SK-N-SH (cell line): ENCODE results near the gene HDGFL1. TPM values are rescaled to one million over a fixed set of nuclear protein-coding genes. Genes with fewer than 3 reads are reported as not detected.

Experiments
- CTCF ChIA-PET: fragments of 300-600, 350-600 bp; formaldehyde crosslinking; extraction: SDS; loops from one replicate; lab custom pipeline; 2021; lab: Yijun Ruan, JAX
- POLR2A ChIA-PET: fragments of 350-600 bp; sonication (Branson Sonifier 250); formaldehyde crosslinking; extraction: SDS; loops from one replicate; lab custom pipeline; 2020; ENCODE audit warnings: antibody characterized with exemption, inconsistent platforms; lab: Yijun Ruan, JAX
- DNase-seq: peaks from one replicate; pipeline ENCODE4 v3.0.0; 2012
- H2AFZ ChIP-seq: fragments of 200-600 bp; sonication (generic); 2 replicates; pipeline ENCODE4 v1.8.1; 2016; ENCODE audit warnings: antibody characterized with exemption, mild to moderate bottlenecking, low read depth
- H3F3A ChIP-seq: fragments of 200-600 bp; sonication (generic); replicated peaks from 2 replicates; pipeline ENCODE3; 2016; ENCODE audit warnings: antibody characterized with exemption, mild to moderate bottlenecking; ENCODE audit not compliant: insufficient read depth
- H3K27ac ChIP-seq, 2 experiments: fragments of 200-500 bp in 1 of 2; fragments of 200-600 bp in 1 of 2; sonication (Bioruptor generic) in 1 of 2; sonication (generic), shearing (Covaris generic) in 1 of 2; 2 replicates each; pipeline versions ENCODE4 v1.5.1 to v1.6.1; 2014 to 2016; ENCODE audit warnings: low read depth in 2 of 2, inconsistent platforms in 1 of 2, low read length in 1 of 2, mild to moderate bottlenecking in 1 of 2, mixed read lengths in 1 of 2
- H3K27me3 ChIP-seq: fragments of 200-600 bp; sonication (generic), shearing (Covaris generic); 2 replicates; pipeline ENCODE4 v1.6.1; 2016; ENCODE audit warnings: mixed run types; ENCODE audit not compliant: insufficient read depth
- H3K36me3 ChIP-seq, 2 experiments: fragments of 200-500 bp in 1 of 2; fragments of 200-600 bp in 1 of 2; sonication (Bioruptor generic) in 1 of 2; sonication (generic) in 1 of 2; replicated peaks in 1 of 2; 2 replicates each; pipeline versions ENCODE3 to v1.5.1; 2014 to 2016; ENCODE audit warnings: low read length in 1 of 2, mild to moderate bottlenecking in 1 of 2; ENCODE audit not compliant: insufficient read depth in 2 of 2, control insufficient read depth in 1 of 2
- H3K4me1 ChIP-seq, 2 experiments: fragments of 200-500 bp in 1 of 2; fragments of 200-600 bp in 1 of 2; sonication (Bioruptor generic) in 1 of 2; sonication (generic), shearing (Covaris generic) in 1 of 2; 2 replicates each; pipeline versions ENCODE4 v1.5.1 to v1.6.1; 2014 to 2016; ENCODE audit warnings: low read depth in 1 of 2, low read length in 1 of 2, mixed run types in 1 of 2; ENCODE audit not compliant: insufficient read depth in 2 of 2, control insufficient read depth in 1 of 2
- H3K4me2 ChIP-seq: fragments of 200-600 bp; sonication (generic), shearing (Covaris generic); 2 replicates; pipeline ENCODE4 v1.6.1; 2017; ENCODE audit warnings: mixed run types
- H3K4me3 ChIP-seq, 2 experiments: fragments of 200-500 bp in 1 of 2; fragments of 200-600 bp in 1 of 2; sonication (Bioruptor generic) in 1 of 2; sonication (generic), shearing (Covaris generic) in 1 of 2; 2 replicates each; pipeline versions ENCODE4 v1.5.1 to v1.8.1; 2014 to 2016; ENCODE audit warnings: low read depth in 2 of 2, inconsistent platforms in 1 of 2, low read length in 1 of 2, mild to moderate bottlenecking in 1 of 2, mixed read lengths in 1 of 2, moderate library complexity in 1 of 2
- H3K79me2 ChIP-seq: fragments of 200-600 bp; sonication (generic); 2 replicates; pipeline ENCODE4 v1.8.1; 2017; ENCODE audit warnings: mild to moderate bottlenecking; ENCODE audit not compliant: insufficient read depth
- H3K9ac ChIP-seq: fragments of 200-600 bp; sonication (generic); 2 replicates; pipeline ENCODE4 v1.6.1; 2017; ENCODE audit warnings: mixed run types
- H3K9me2 ChIP-seq: fragments of 200-600 bp; sonication (generic); 2 replicates; pipeline ENCODE4 v1.6.1; 2017; ENCODE audit warnings: mixed run types
- H3K9me3 ChIP-seq: fragments of 200-600 bp; sonication (generic); 2 replicates; pipeline ENCODE4 v1.6.1; 2017; ENCODE audit warnings: mixed run types, mild to moderate bottlenecking, moderate library complexity
- H4K20me1 ChIP-seq: fragments of 200-600 bp; sonication (generic); 2 replicates; pipeline ENCODE4 v1.6.1; 2017; ENCODE audit warnings: mild to moderate bottlenecking, mixed run types; ENCODE audit not compliant: insufficient read depth
- CHD2 ChIP-seq: fragments of 150-350 bp; IDR thresholded peaks from 2 replicates; pipeline ENCODE4 v1.6.1; 2018; ENCODE audit warnings: low read length; ENCODE audit not compliant: partially characterized antibody
- EP300 ChIP-seq, 2 experiments: IDR thresholded peaks; 2 replicates each; pipeline versions ENCODE4 v1.4.0 to v1.6.1; 2012; ENCODE audit warnings: borderline replicate concordance in 1 of 2, low read depth in 1 of 2, low read length in 1 of 2
- EZH2phosphoT487 ChIP-seq: fragments of 200-600 bp; sonication (generic); IDR thresholded peaks from 2 replicates; pipeline ENCODE4 v1.6.1; 2017; ENCODE audit warnings: low read depth, mixed run types, mild to moderate bottlenecking, antibody characterized with exemption, moderate library complexity, borderline replicate concordance
- FOXM1 ChIP-seq: IDR thresholded peaks from 2 replicates; pipeline ENCODE4 v1.4.0; 2012; ENCODE audit warnings: low read depth, mild to moderate bottlenecking
- GABPA ChIP-seq: IDR thresholded peaks from 2 replicates; pipeline ENCODE4 v1.4.0; 2012; ENCODE audit warnings: low read depth, mild to moderate bottlenecking
- IRF3 ChIP-seq: fragments of 150-350 bp; IDR thresholded peaks from 2 replicates; pipeline ENCODE4 v1.6.1; 2016; ENCODE audit warnings: mild to moderate bottlenecking, low read depth, low read length
- JUND ChIP-seq: IDR thresholded peaks from 2 replicates; pipeline ENCODE4 v1.4.0; 2012
- MAX ChIP-seq: IDR thresholded peaks from 2 replicates; pipeline ENCODE4 v1.4.0; 2012; ENCODE audit warnings: low read depth
- NFIC ChIP-seq: IDR thresholded peaks from 2 replicates; pipeline ENCODE4 v1.4.0; 2012; ENCODE audit warnings: borderline replicate concordance
- RAD21 ChIP-seq: IDR thresholded peaks from 2 replicates; pipeline ENCODE4 v1.6.1; 2012; ENCODE audit warnings: mild to moderate bottlenecking, low read length
- RCOR1 ChIP-seq: fragments of 150-350 bp; IDR thresholded peaks from 2 replicates; pipeline ENCODE4 v1.6.1; 2017; ENCODE audit warnings: antibody characterized with exemption, low read length
- REST ChIP-seq: IDR thresholded peaks from 2 replicates; pipeline ENCODE4 v1.6.1; 2012; ENCODE audit warnings: mild to moderate bottlenecking, low read depth, low read length, moderate library complexity
- RFX5 ChIP-seq: IDR thresholded peaks from 2 replicates; pipeline ENCODE4 v1.6.1; 2012; ENCODE audit warnings: mild to moderate bottlenecking, improper control_type of control experiment, low read length
- RXRA ChIP-seq: IDR thresholded peaks from 2 replicates; pipeline ENCODE4 v1.4.0; 2012; ENCODE audit warnings: low read depth, mild to moderate bottlenecking, borderline replicate concordance
- SIN3A ChIP-seq: IDR thresholded peaks from 2 replicates; pipeline ENCODE4 v1.6.1; 2012; ENCODE audit warnings: low read depth, mild to moderate bottlenecking, low read length, moderate library complexity, borderline replicate concordance
- SMC3 ChIP-seq: IDR thresholded peaks from 2 replicates; pipeline ENCODE4 v1.6.1; 2012; ENCODE audit warnings: low read depth, low read length, improper control_type of control experiment
- TAF1 ChIP-seq: IDR thresholded peaks from 2 replicates; pipeline ENCODE4 v1.6.1; 2012; ENCODE audit warnings: low read depth, mild to moderate bottlenecking, low read length, moderate library complexity, borderline replicate concordance
- TCF12 ChIP-seq: IDR thresholded peaks from 2 replicates; pipeline ENCODE4 v1.4.0; 2012
- TEAD4 ChIP-seq: IDR thresholded peaks from 2 replicates; pipeline ENCODE4 v1.4.0; 2012; ENCODE audit warnings: mild to moderate bottlenecking, borderline replicate concordance; ENCODE audit not compliant: insufficient read depth
- USF2 ChIP-seq: fragments of 150-350 bp; IDR thresholded peaks from 2 replicates; pipeline ENCODE4 v1.6.1; 2017; ENCODE audit warnings: antibody characterized with exemption, low read length, low read depth, borderline replicate concordance
- WGBS: methylation state at CpG from one replicate; pipeline ENCODE4 v1.1.6; 2017; ENCODE audit warnings: low lambda C conversion rate; 5-methylcytosine and 5-hydroxymethylcytosine counted together
- polyA plus RNA-seq, 3 experiments: library from polyadenylated mRNA; depleted of rRNA; stranded (reverse); fragments of >200 nt; gene quantifications; 2 replicates each; pipeline ENCODE4 v1.2.3, GENCODE V29; 2012

Gene HDGFL1
- polyA plus RNA-seq, 1 of the 3 experiments (the other 2 are of a cell fraction): not detected

GRCh38 chr6:22521035-22521434 lies 48.3 kb upstream of the HDGFL1 start:
- H3K36me3 ChIP-seq: no peaks in the 10 kb centered on the region
- no peaks in the 10 kb centered on the region for H3K27me3 ChIP-seq
- no peaks in the 10 kb centered on the region for H3F3A ChIP-seq
- H3K4me2 ChIP-seq: no peak overlapping the region
- H3K9me3 ChIP-seq: no peaks in the 10 kb centered on the region
- 82% methylated on average over 4 of the region's 4 CpGs for WGBS
- POLR2A ChIA-PET: no interaction called here
- H3K4me3 ChIP-seq: no peak overlapping the region
- H3K9me2 ChIP-seq: no peaks in the 10 kb centered on the region
- TF ChIP-seq RAD21 (no peak), REST (no peak), USF2 (no peak), EP300 (IDR thresholded peaks at IDR 0.05; ENCODE audit: borderline replicate concordance in 1 of 2, low read depth in 1 of 2, low read length in 1 of 2) (no peak), EZH2phosphoT487 (no peak), MAX (no peak), TEAD4 (no peak), IRF3 (no peak), GABPA (no peak), TCF12 (no peak), RXRA (no peak), RFX5 (no peak), TAF1 (no peak), SIN3A (no peak), CHD2 (no peak), FOXM1 (no peak), RCOR1 (no peak), JUND (no peak), NFIC (no peak), SMC3 (no peak)
- no peak overlapping the region for H3K27ac ChIP-seq
- no peak overlapping the region for H3K9ac ChIP-seq
- no peak for DNase-seq
- H2AFZ ChIP-seq: no peak overlapping the region
- H4K20me1 ChIP-seq: no peaks in the 10 kb centered on the region
- H3K4me1 ChIP-seq: no peaks in the 10 kb centered on the region
- H3K79me2 ChIP-seq: no peaks in the 10 kb centered on the region
- CTCF ChIA-PET: no interaction called here
